Left colon (tissue), 2 donors: Measurements from ENCODE around the gene DVL3. TPM values are rescaled to one million over a fixed set of nuclear protein-coding genes. Genes with fewer than 3 reads are reported as not detected.
"Not testable (repeated sequence)": the region's sequence is repeated elsewhere in the genome, so short reads cannot be mapped to it uniquely, and the experiment has no call there.

Experiments used
- ATAC-seq: fragments of 200-7000 bp; cut with Tn5 transposase; one replicate; pipeline ENCODE4 v1.9.1; 2020; ENCODE audit warnings: mild to moderate bottlenecking, moderate library complexity
- DNase-seq, 2 donors: peaks; one replicate each; pipeline ENCODE4 v3.0.0-alpha.2; 2020
- intact Hi-C, 2 donors: fragments of 100-400 bp; cut with DNase I in 1 of 2; cut with micrococcal nuclease in 1 of 2; formaldehyde crosslinking; loops; one replicate each; pipeline versions ENCODE4 v1.11.2 to v1.14.0; 2022; cut with DNase I, micrococcal nuclease
- long read RNA-seq: library from polyadenylated mRNA; unstranded; transcript quantifications from one replicate; pipeline ENCODE4 v2.0.0, GENCODE V29; 2021
- total RNA-seq, 2 donors: library from RNA; stranded (reverse); fragmentation: NEBNext Ultra II Directional; extraction: Animal tissue kit (Norgen Biotek cat#: 25700); gene quantifications; one replicate each; pipeline ENCODE4 v1.2.1, GENCODE V29; 2021
- donor health status: DM: no; HTN: no; CAD: no.
- donor health status: DM: yes; HTN: yes; CAD: no.

DVL3 gene
- 10 to 100 TPM; 63.2 to 66.3 TPM for total RNA-seq
- long read RNA-seq, full-length matches to known transcripts: 15 of 25 reads
- long read RNA-seq, partial matches to known transcripts: 3 of 25 reads
- long read RNA-seq, other reads (novel, unspliced or antisense): 7 of 25 reads

DNA sequence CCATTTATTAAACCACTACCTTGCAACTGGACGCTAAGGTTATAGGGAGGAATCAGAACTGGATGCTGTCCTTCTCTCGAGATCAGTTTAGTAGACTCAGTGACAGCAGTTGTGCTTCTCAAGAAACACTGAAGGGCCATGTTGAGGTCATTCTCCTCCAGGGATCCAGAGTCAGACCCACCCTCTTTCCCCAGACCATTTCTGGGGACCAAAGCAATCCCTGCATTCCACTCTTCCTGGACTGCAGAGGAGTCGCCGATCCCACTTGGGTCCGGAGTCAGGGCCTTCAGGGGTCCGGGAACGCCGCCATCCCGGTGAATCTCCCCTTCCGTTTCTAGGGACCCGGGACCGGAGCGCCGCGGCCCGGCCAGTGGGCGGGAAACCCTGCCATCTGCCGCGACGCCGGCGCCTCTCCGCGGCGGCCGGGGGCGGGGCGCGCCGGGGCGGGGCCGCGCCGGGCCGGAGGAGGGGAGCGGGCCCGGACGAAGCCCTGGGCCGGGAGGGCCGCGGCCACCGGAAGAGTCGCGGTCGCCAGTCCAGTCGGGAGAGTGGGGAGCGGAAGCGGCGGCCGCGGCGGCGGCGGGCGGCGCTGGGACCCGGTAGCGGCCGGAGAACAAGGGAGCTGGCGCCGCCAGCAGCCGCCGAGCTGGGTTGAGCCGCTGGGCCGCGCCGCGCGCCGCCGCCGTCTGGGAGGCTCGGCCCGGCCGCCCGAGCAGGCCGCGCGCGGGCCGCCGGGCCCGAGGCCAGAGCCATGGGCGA lies at the start of gene DVL3:
DVL3 (plus strand) TSS at position 493 of the 759 bp plus-strand sequence; CDS start at position 752, 259 bp downstream.
- peak; percentile 72 to 75 for DNase-seq
- intact Hi-C loops: no loop called here

DNA sequence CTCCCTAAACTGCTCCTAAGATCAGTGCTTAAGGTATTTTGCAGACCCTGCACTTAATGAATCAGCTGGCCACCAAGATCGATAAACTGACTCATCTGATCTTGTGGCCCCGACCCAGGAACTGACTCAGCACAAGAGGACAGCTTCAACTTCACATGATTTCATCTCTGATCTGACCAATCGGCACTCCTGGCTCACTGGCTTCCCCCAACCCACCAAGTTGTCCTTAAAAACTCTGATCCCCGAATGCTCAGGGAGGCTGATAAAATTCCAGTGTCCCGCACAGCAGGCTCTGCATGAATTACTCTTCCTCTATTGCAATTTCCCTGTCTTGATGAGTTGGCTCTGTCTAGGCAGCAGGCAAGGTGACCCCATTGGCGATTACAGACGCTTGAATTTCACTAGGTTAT lies 44.9 kb upstream of the DVL3 start:
- ATAC-seq (no peak), DNase-seq (no peak)
- intact Hi-C loops: no loop called here

More for the DNA sequence above, at the start of gene DVL3:
- peak; percentile 90 for ATAC-seq

DNA sequence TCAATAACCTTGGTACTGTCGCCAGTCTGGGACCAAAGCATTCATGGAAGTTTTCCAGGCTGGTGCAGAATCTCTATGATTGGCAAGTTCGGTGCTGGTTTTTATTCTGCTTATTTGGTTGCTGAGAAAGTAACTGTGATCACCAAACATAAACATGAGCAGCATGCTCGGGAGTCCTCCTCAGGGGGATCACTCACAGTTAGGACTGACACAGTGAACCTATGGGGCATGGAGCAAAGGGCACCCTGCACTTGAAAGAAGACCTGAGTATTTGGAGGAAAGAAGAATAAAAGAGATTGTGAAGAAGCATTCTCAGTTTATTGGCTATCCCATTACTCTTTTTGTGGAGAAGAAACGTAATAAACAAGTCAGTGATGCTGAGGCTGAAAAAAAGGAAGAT lies 39.2 kb upstream of the DVL3 start:
- DNase-seq: no peak
- intact Hi-C loops: no loop called here
- ATAC-seq: no peak

DNA sequence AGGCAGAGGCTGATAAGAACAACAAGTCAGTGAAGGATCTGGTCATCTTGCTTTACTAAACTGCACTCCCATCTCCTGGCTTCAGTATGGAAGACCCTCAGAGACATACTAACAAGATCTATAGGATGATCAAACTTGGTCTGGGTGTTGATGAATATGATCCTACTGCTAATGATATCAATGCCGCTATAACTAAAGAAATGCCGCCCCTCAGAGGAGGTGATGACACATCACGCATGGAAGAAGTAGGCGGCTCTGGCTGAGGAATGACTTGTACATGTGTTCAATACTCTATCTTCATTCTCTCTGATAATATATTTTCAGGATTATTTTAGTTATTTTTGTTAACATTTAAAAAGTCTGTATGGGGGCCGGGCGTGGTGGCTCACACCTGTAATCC lies 37.5 kb upstream of the DVL3 start:
- intact Hi-C loops: no loop called here
- DNase-seq: no peak
- ATAC-seq: no peak

DNA sequence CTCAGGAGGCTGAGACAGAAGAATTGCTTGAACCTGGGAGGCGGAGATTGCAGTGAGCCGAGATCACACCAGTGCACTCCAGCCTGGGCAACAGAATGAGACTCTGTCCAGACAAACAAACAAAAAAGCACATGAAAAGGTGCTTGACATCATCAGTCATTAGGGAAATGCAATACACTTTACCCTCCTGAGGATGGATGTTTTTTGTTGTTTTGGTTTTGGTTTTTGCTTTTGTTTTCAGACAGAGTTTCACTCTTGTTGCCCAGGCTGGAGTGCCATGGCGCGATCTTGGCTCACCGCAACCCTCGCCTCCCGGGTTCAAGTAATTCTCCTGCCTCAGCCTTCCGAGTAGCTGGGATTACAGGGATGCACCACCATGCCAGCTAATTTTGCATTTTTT lies 34.1 kb upstream of the DVL3 start:
- DNase-seq, intact Hi-C loops, ATAC-seq: not testable (repeated sequence)

DNA sequence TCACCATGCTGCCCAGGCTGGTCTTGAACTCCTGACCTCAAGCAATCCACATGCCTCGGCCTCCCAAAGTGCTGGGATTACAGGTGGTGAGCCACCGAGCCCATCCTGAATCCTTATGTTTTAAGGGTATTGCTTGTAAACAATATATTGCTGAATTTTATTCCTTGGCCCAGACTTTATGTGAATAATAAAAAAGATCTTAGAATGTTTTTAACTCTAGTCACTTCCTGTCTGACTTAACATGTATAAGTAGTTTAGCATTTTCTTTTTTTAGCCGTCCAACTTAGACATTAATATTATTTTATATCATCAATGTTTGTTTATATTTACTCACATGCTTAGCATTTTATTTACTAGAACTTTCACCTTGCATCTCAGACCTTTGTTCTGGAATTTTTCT lies 29.2 kb upstream of the DVL3 start:
- ATAC-seq: no peak
- intact Hi-C loops: no loop called here
- DNase-seq: no peak

DNA sequence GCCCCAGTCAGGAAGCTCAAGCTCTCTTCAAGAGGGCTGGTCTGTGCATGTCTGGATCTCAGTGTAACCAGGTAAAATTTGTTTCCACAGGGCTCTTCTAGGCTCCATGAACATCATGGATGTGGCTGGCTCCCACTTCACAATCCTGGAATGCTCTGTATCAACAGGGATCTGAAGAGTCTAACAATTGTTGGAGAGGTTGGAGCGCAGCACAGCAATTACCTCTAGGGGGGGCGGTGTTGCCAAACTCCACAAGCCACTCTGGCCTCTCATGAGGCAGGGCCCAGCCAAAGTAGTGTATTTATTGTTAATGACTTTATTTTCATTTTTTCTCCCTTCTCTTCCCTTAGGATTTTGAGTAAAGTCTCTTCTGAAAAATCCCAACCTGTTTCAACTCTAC lies 26.2 kb upstream of the DVL3 start:
- intact Hi-C loops: no loop called here
- ATAC-seq (peak; percentile 50), DNase-seq (peak in 1 of 2 donors; percentile 26)

DNA sequence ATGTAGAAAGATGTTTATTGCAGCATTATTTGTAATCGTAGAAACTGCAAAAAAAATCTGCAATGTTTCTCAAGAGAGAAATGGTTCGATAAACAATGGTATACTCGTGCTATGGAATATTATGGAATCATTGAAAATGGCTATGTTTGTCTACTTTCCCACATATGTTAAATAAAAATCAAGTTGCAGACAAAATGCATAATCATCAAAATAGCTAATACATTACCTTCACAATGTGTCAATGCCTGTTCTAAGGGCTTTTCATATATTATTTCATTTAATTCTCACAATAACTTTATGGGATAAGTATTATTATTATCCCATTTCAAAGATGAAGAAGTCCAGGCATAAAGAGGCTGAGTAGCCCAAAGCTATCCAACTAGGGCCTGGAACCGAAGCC lies 22.2 kb upstream of the DVL3 start:
- intact Hi-C loops: loop anchor here in 1 of 2 donors (10.0 kb wide), 1 partner anchor 112 kb away; the partner anchor contains the start of genes ALG3 and EEF1AKMT4
- ATAC-seq (no peak), DNase-seq (no peak)

DNA sequence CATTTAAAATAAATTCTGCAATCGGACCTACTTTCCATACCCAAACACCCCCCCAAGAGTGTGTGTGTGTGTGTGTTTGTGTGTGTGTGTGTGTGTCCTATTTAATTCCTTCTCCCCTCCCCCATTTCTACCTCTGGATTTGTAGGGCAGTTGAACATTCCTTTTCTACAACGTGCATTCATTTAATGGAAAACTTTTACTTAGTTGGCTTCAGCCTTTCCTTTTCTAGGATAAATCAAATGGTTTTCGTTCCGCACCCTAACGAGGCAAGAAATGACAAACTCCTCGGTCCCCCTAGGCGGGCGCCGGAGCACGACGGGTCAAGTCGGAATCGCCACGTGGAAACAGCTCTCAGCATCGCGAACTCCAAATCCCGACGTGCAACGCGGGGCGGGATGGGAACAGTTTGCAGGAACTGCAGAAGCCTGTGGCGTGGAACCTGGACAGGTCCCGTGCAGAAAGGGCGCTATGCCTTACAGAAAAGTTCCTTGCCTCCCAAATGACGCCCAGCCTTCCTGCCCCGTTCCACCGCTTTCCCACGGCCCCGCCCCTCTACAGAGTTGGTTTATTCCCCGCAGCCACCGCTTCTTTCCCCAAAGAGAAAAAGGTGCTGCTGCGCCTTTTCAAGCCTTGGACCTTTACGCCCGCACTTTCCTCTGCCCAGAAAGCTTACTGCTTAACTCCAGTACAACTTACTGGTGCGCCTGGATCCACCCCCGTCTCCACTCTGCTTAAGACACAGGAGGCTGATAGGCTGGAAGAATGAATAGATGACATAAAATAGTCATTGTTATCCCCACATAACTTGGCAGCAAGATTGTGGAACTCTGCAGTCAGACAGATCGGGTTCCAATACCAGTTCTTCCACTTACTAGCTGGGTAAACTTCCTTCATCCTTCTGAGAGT lies 21.1 kb upstream of the DVL3 start:
- peak; percentile 86 to 87 for DNase-seq
- intact Hi-C loops: loop anchor here in 1 of 2 donors (10.0 kb wide), 1 partner anchor 111 kb away; the partner anchor contains the start of genes ALG3 and EEF1AKMT4
- ATAC-seq: peak; percentile 75

DNA sequence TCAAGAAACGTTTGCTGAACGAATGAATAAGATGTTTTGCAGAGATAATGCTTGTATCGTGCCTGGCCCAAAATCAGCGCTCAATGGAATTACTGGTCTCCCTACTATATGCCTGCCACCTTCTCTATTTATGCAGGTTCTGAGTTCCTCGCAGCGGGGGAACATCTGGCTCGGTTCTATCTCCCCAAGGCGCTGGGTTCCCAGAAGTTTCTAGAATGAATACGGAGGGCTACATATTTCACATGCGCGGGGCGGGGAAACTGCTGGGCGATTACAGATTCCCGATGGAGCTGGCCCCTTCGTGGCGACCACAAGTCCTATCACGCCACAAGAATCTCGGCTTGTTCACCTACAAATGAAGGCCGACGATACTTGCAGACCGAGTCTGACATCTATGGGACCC lies 20.4 kb upstream of the DVL3 start:
- DNase-seq: no peak
- intact Hi-C loops: loop anchor here in 1 of 2 donors (10.0 kb wide), 1 partner anchor 110 kb away; the partner anchor contains the start of genes ALG3 and EEF1AKMT4
- ATAC-seq: no peak

DNA sequence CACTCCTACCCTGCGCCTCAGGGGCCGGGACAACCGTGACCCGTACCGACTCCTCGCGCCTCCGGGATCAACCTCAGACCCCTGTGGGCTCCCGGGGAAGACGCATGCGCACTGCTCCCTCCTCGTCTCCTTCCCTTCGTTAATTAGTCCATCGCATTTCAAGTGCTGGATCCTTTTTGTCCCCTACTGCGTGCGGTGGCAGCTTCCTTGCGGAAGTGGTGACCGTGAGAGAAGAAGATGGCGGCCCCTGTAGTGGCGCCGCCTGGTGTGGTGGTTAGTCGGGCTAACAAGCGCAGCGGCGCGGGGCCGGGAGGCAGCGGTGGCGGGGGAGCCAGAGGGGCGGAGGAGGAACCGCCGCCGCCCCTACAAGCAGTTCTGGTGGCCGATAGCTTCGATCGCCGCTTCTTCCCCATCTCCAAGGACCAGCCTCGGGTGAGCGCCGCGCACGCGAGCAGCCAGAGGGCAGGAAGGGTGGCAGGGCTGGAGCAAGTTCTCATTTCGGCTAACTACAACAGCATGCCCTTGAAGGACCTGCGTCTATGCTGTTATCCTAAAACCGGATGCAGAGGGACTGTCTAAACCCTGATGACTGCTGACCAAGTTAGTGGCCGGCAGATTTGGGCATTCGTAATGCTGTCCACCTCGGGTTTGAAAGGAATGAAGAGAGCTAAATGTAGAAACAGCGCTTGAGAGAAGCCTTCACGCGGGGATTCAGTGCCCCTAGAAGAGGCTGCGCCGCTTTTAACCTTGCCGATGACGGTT lies 19.8 kb upstream of the DVL3 start, which contains the start of gene EIF2B5:
EIF2B5 (plus strand) TSS at position 210 of the 762 bp plus-strand sequence; CDS start at position 238, 28 bp downstream.
- DNase-seq (peak; percentile 92 to 93), ATAC-seq (peak; percentile 91)
- intact Hi-C loops: loop anchor here in 1 of 2 donors (10.0 kb wide), 1 partner anchor 109 kb away; the partner anchor contains the start of genes ALG3 and EEF1AKMT4

DNA sequence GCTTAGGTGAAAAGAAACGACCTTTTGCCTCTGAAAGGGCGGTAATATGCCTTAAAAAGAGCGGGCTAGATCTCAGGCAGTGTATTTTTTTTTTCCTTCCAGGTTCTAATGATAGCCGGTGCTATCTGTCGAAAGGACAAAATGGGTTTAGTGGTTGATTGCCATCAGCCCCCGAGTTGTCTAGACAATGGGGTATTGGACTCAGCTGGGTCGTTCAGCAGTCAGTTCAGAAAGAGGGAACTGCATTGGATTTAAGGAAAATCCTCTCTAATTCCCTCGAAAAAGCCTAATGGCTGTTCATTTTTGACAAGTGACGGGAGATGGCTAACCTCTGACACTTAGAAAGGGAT lies 19.3 kb upstream of the DVL3 start:
- intact Hi-C loops: loop anchor here in 1 of 2 donors (10.0 kb wide), 1 partner anchor 109 kb away; the partner anchor contains the start of genes ALG3 and EEF1AKMT4
- ATAC-seq: no peak

DNA sequence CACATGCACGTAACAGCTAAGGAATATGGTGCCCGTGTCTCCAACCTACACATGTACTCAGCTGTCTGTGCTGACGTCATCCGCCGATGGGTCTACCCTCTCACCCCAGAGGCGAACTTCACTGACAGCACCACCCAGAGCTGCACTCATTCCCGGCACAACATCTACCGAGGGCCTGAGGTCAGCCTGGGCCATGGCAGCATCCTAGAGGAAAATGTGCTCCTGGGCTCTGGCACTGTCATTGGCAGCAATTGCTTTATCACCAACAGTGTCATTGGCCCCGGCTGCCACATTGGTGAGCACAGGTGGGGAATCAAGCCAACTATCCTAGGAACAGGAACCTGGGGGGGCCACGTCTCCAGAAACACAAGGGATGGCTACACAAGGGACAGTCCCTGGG lies 14.7 kb upstream of the DVL3 start:
- intact Hi-C loops: no loop called here
- no peak for DNase-seq
- ATAC-seq: no peak

More for the DNA sequence above, 19.3 kb upstream of the DVL3 start:
- DNase-seq: no peak

DNA sequence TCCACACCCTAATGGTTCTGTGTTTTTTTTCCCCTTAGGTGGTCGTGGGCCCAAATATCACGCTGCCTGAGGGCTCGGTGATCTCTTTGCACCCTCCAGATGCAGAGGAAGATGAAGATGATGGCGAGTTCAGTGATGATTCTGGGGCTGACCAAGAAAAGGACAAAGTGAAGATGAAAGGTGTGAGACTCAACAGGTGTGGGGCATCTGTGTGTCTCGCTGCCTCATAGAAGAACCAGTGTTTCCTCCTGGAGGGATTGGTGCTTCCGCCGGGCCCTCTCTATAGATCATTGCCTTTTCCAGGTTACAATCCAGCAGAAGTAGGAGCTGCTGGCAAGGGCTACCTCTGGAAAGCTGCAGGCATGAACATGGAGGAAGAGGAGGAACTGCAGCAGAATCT lies 13.0 kb upstream of the DVL3 start:
- DNase-seq: no peak
- intact Hi-C loops: no loop called here
- no peak for ATAC-seq

DNA sequence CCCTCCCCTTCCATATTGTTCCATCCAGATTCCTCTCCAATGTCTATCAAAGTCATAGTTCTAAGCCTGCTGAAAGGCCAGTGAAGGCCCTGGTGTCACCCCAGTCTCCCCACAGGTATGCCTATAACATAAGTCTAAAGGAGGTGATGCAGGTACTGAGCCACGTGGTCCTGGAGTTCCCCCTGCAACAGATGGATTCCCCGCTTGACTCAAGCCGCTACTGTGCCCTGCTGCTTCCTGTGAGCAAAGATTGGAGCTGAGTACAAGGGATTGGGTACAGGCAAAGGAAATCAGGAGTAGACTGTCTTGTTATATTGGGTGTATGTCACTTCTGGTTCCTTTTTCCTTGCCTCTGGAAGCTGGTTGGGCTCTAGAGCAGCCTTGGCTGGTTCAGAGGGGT lies 11.8 kb upstream of the DVL3 start:
- DNase-seq (no peak), ATAC-seq (no peak)
- intact Hi-C loops: no loop called here

DNA sequence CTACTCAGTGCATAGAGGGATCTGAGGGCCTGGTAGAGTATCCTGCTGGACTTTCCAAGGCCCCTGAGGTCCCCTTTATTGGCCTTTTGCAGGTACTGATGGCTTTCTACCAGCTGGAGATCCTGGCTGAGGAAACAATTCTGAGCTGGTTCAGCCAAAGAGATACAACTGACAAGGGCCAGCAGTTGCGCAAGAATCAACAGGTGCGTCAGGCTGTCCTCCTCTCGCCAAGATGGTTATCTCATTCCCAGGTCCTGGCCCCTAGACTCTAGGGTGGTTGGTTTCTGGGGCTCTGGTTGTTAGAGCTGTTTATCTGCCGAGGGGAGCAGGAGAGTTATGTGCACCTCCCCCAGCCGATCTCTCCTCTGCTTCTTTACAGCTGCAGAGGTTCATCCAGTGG lies 10.7 kb upstream of the DVL3 start:
- intact Hi-C loops: no loop called here
- ATAC-seq (no peak), DNase-seq (no peak)

DNA sequence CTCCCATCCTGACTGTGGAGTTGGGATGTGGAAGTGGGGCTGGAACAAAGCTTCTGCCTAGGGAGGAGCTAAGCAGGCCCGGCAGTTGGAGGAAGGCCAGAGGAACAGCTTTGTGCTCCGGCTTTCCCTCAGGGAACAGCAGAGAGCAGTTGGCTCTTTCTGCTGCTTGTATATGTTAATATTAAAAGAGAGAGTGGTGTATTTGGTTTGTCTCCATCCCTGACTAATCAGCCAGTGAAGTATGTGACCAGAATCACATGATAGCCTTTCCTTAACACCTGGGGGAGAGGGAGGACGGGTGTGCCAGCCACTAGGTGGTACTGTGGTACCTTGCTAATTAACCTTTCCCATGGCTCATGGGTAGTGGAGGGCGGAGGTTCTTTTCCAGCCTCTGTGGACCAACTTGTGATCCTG lies 10.1 kb upstream of the DVL3 start:
- intact Hi-C loops: no loop called here
- DNase-seq: peak; percentile 53 to 58

DNA sequence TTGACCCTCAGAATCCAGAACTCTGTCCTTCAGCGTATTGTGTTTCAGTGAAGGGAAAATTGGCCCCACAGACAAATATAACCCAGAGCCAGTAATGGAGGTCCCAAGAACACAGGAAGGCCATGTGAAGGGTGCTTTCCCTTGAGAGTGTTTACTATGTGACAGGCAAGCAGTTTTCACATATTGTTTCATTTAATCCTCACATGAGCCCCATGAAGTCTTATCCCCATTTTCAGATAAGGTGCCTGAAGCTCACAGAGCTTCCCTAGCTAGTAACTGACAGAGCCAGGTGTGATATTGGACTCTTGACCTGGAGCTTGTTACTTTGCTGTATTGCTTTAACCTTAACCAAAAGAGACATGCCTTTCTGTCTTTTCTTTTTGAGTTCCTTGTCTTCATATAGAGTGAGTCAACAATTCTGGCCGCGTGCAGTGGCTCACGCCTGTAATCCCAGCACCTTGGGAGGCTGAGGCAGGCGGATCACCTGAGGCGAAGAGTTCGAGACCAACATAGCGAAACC lies 9.4 kb upstream of the DVL3 start:
- DNase-seq: no peak
- ATAC-seq: peak; percentile 64
- intact Hi-C loops: no loop called here

More for the DNA sequence above, 10.1 kb upstream of the DVL3 start:
- peak; percentile 89 for ATAC-seq
